HG03045 (cell line): Measurements from ENCODE around the gene DPP10.

Experiments used
- ATAC-seq: cut with Tn5 transposase; IDR thresholded peaks from one replicate; pipeline ENCODE4 v1.9.1; 2021; ENCODE audit warnings: mild to moderate bottlenecking, moderate library complexity; ENCODE audit not compliant: unreplicated experiment

DPP10 gene

GRCh38 chr2:115833196-115833595, 1390.8 kb downstream of the DPP10 start:
- no peak for ATAC-seq

GRCh38 chr2:115838539-115838938, 1396.1 kb downstream of the DPP10 start:
- no peak for ATAC-seq

DNA sequence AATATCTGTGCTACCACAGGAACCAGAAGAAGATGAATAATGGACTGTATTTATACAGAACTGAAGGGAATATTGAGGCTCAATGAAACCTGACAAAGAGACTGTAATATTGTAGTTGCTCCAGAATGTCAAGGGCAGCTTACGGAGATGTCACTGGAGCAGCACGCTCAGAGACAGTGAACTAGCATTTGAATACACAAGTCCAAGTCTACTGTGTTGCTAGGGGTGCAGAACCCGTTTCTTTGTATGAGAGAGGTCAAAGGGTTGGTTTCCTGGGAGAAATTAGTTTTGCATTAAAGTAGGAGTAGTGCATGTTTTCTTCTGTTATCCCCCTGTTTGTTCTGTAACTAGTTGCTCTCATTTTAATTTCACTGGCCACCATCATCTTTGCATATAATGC, 1399.9 kb downstream of the DPP10 start:
- ATAC-seq, result no peak

DNA sequence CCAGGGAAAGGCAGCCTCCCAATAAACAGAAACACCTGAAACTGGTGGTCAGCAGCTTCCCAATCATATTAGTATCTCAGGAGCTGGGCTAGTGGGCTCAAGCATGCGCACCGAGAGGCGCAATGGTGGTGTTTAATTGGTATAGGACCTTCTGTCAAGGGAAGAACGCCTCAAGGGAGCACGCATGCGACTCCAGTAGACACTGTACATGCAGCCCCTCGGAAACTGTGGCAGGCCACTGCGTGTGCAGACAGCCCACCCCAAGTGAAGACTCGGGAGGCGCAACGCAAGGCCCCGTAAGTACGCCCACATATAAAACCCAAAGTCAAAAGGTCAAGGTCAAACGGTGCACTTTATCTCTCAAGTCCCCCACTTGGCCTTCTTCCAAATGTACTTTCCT, 1405.8 kb downstream of the DPP10 start:
- no peak for ATAC-seq

DNA sequence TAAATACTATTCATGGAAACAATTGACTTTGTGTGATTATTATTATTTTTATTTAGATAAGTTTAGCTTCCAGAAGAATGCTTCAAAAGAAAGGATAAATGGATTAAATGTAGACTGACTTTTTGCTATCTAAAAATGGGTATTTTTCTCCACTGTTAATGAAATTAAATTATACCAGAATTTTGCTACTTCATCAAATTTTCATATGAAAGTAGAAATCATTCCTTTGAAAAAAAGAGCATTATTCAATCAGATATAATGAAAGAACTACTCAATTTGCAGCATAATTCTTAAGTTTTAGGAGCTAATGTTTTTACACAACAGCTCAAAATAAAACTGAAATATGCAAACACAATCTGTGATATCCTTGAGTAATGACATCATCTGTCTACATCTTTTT, 1424.6 kb downstream of the DPP10 start:
- ATAC-seq, result no peak

DNA sequence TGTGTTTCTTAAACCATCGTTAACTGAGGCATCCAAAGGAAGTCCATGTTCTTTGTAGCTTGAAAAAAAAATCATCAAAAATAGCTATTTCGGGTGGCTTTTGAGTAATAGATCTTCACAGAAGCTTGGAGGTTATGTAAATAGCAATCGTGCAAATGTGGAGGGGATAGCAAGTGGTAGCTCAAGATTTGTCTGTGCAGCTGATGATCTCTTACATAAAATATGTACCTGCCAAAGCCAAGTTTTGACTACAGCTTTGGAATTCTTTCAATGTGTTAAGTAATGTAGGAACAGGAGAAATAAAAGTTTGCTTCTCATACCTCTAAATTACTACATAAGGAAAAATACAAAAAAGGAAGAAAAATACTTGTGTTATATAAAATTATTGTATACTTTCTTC, 1432.0 kb downstream of the DPP10 start:
- ATAC-seq, result no peak

- ATAC-seq, result no peak
Observed at GRCh38 chr2:115880558-115880957, 1438.1 kb downstream of the DPP10 start.

- no peak for ATAC-seq
Observed at GRCh38 chr2:115887209-115887776, 1444.9 kb downstream of the DPP10 start.
